ENCODE measurements around the gene FSD1L.

- TF ChIP-seq ZNF658 (tag by site-specific recombination; IDR thresholded peaks at IDR 0.05) (no peak), ZNF610 (tag by site-specific recombination; IDR thresholded peaks at IDR 0.05; ENCODE audit: borderline replicate concordance) (no peak), TCF7L2 (IDR thresholded peaks at IDR 0.05; ENCODE audit: borderline replicate concordance, low read depth, low read length) (no peak), ZNF404 (tag by site-specific recombination; IDR thresholded peaks at IDR 0.05) (no peak), ZNF311 (tag by site-specific recombination; IDR thresholded peaks at IDR 0.05; ENCODE audit: borderline replicate concordance) (no peak), REST (tag by site-specific recombination; IDR thresholded peaks at IDR 0.05) (no peak)
- TF ChIP-seq, protein P1, sequence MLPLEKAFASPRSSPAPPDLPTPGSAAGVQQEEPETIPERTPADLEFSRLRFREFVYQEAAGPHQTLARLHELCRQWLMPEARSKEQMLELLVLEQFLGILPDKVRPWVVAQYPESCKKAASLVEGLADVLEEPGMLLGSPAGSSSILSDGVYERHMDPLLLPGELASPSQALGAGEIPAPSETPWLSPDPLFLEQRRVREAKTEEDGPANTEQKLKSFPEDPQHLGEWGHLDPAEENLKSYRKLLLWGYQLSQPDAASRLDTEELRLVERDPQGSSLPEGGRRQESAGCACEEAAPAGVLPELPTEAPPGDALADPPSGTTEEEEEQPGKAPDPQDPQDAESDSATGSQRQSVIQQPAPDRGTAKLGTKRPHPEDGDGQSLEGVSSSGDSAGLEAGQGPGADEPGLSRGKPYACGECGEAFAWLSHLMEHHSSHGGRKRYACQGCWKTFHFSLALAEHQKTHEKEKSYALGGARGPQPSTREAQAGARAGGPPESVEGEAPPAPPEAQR (tag by site-specific recombination; IDR thresholded peaks at IDR 0.05): no peak
- TF ChIP-seq, protein P2, sequence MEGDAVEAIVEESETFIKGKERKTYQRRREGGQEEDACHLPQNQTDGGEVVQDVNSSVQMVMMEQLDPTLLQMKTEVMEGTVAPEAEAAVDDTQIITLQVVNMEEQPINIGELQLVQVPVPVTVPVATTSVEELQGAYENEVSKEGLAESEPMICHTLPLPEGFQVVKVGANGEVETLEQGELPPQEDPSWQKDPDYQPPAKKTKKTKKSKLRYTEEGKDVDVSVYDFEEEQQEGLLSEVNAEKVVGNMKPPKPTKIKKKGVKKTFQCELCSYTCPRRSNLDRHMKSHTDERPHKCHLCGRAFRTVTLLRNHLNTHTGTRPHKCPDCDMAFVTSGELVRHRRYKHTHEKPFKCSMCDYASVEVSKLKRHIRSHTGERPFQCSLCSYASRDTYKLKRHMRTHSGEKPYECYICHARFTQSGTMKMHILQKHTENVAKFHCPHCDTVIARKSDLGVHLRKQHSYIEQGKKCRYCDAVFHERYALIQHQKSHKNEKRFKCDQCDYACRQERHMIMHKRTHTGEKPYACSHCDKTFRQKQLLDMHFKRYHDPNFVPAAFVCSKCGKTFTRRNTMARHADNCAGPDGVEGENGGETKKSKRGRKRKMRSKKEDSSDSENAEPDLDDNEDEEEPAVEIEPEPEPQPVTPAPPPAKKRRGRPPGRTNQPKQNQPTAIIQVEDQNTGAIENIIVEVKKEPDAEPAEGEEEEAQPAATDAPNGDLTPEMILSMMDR (tag by site-specific recombination; IDR thresholded peaks at IDR 0.05): no peak
Observed at GRCh38 chr9:105496826-105497225, 49.0 kb downstream of the FSD1L start.
